ENCODE measurements around the gene GFOD2. TPM values are rescaled to one million over a fixed set of nuclear protein-coding genes. Genes with fewer than 3 reads are reported as not detected.

Gene GFOD2
- total and polyA plus RNA-seq, 2 experiments from 2014 or later, result 19.3 to 34.3 TPM

- ATAC-seq (no peak), DNase-seq (ENCODE audit: low spot score) (no peak)
- Mint-ChIP-seq H3K9me3 (no peaks in the 10 kb centered on the region), H3K27me3 (ENCODE audit: insufficient read depth, low read depth, poor library complexity) (peaks cover 9% of the 10 kb centered on the region), H3K27ac (no peak overlapping the region), H3K4me3 (no peak overlapping the region), H3K36me3 (ENCODE audit: low read depth) (peaks cover 22% of the 10 kb centered on the region), H3K4me1 (no peaks in the 10 kb centered on the region)
- Histone ChIP-seq H3K9me2 (ENCODE audit: insufficient read depth) (no peaks in the 10 kb centered on the region), H3K4me3 (no peak overlapping the region), H3K27ac (ENCODE audit: low read depth) (no peak overlapping the region), H3K4me2 (no peak overlapping the region), H3F3A (replicated peaks; ENCODE audit: low read depth) (no peaks in the 10 kb centered on the region), H3K4me1 (ENCODE audit: insufficient read depth) (no peaks in the 10 kb centered on the region), H2AFZ (no peak overlapping the region), H3K27me3 (ENCODE audit: insufficient read depth) (no peaks in the 10 kb centered on the region), H3K79me2 (replicated peaks; ENCODE audit: insufficient read depth) (no peaks in the 10 kb centered on the region), H4K20me1 (replicated peaks; ENCODE audit: insufficient read depth) (no peaks in the 10 kb centered on the region; the same call in 1 of the 2 replicates), H3K36me3 (ENCODE audit: insufficient read depth) (no peaks in the 10 kb centered on the region)
- TF ChIP-seq STAT1 (IDR thresholded peaks at IDR 0.05; ENCODE audit: unreplicated experiment) (no peak), ZNF331 (CRISPR knock-in tag; IDR thresholded peaks at IDR 0.05; ENCODE audit: low read depth) (no peak), EZH2 (IDR thresholded peaks at IDR 0.05; ENCODE audit: low read depth, unreplicated experiment) (no peak), EZH2phosphoT487 (IDR thresholded peaks at IDR 0.05; ENCODE audit: unreplicated experiment) (no peak), CREB1 (CRISPR knock-in tag; IDR thresholded peaks at IDR 0.05; ENCODE audit: low read depth) (no peak), ZNF114 (CRISPR knock-in tag; IDR thresholded peaks at IDR 0.05) (no peak), CTCF (conservative IDR thresholded peaks at IDR 0.05; ENCODE audit: low read depth in 2 of 2) (no peak), NANOG (IDR thresholded peaks at IDR 0.05; ENCODE audit: borderline replicate concordance) (no peak), JUNB (IDR thresholded peaks at IDR 0.05; ENCODE audit: unreplicated experiment) (no peak), REST (IDR thresholded peaks at IDR 0.05; ENCODE audit: unreplicated experiment) (no peak), POLR2AphosphoS5 (IDR thresholded peaks at IDR 0.05; ENCODE audit: low read depth) (no peak)
- TF ChIP-seq, protein P1, sequence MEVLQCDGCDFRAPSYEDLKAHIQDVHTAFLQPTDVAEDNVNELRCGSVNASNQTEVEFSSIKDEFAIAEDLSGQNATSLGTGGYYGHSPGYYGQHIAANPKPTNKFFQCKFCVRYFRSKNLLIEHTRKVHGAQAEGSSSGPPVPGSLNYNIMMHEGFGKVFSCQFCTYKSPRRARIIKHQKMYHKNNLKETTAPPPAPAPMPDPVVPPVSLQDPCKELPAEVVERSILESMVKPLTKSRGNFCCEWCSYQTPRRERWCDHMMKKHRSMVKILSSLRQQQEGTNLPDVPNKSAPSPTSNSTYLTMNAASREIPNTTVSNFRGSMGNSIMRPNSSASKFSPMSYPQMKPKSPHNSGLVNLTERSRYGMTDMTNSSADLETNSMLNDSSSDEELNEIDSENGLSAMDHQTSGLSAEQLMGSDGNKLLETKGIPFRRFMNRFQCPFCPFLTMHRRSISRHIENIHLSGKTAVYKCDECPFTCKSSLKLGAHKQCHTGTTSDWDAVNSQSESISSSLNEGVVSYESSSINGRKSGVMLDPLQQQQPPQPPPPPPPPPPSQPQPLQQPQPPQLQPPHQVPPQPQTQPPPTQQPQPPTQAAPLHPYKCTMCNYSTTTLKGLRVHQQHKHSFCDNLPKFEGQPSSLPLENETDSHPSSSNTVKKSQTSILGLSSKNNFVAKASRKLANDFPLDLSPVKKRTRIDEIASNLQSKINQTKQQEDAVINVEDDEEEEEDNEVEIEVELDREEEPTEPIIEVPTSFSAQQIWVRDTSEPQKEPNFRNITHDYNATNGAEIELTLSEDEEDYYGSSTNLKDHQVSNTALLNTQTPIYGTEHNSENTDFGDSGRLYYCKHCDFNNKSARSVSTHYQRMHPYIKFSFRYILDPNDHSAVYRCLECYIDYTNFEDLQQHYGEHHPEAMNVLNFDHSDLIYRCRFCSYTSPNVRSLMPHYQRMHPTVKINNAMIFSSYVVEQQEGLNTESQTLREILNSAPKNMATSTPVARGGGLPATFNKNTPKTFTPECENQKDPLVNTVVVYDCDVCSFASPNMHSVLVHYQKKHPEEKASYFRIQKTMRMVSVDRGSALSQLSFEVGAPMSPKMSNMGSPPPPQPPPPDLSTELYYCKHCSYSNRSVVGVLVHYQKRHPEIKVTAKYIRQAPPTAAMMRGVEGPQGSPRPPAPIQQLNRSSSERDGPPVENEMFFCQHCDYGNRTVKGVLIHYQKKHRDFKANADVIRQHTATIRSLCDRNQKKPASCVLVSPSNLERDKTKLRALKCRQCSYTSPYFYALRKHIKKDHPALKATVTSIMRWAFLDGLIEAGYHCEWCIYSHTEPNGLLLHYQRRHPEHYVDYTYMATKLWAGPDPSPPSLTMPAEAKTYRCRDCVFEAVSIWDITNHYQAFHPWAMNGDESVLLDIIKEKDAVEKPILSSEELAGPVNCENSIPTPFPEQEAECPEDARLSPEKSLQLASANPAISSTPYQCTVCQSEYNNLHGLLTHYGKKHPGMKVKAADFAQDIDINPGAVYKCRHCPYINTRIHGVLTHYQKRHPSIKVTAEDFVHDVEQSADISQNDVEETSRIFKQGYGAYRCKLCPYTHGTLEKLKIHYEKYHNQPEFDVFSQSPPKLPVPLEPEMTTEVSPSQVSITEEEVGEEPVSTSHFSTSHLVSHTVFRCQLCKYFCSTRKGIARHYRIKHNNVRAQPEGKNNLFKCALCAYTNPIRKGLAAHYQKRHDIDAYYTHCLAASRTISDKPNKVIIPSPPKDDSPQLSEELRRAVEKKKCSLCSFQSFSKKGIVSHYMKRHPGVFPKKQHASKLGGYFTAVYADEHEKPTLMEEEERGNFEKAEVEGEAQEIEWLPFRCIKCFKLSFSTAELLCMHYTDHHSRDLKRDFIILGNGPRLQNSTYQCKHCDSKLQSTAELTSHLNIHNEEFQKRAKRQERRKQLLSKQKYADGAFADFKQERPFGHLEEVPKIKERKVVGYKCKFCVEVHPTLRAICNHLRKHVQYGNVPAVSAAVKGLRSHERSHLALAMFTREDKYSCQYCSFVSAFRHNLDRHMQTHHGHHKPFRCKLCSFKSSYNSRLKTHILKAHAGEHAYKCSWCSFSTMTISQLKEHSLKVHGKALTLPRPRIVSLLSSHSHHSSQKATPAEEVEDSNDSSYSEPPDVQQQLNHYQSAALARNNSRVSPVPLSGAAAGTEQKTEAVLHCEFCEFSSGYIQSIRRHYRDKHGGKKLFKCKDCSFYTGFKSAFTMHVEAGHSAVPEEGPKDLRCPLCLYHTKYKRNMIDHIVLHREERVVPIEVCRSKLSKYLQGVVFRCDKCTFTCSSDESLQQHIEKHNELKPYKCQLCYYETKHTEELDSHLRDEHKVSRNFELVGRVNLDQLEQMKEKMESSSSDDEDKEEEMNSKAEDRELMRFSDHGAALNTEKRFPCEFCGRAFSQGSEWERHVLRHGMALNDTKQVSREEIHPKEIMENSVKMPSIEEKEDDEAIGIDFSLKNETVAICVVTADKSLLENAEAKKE (CRISPR knock-in tag; IDR thresholded peaks at IDR 0.05), result no peak
- TF ChIP-seq, protein P2, sequence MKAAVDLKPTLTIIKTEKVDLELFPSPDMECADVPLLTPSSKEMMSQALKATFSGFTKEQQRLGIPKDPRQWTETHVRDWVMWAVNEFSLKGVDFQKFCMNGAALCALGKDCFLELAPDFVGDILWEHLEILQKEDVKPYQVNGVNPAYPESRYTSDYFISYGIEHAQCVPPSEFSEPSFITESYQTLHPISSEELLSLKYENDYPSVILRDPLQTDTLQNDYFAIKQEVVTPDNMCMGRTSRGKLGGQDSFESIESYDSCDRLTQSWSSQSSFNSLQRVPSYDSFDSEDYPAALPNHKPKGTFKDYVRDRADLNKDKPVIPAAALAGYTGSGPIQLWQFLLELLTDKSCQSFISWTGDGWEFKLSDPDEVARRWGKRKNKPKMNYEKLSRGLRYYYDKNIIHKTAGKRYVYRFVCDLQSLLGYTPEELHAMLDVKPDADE (IDR thresholded peaks at IDR 0.05), result no peak
Observed at GRCh38 chr16:67727521-67728485, 8.7 kb upstream of the GFOD2 start.

Measured in GM23338 (cell line).